Measurements from ENCODE around the gene CPT1B.

Gene CPT1B

GRCh38 chr22:50568626-50569025 lies 9.6 kb downstream of the CPT1B start:
- no peak for DNase-seq

- no peak for DNase-seq
Observed at GRCh38 chr22:50567721-50568252, 10.4 kb downstream of the CPT1B start.

- no peak for DNase-seq
Observed at GRCh38 chr22:50564289-50564688, 13.9 kb downstream of the CPT1B start.

- peak; percentile 55 for DNase-seq
Observed at GRCh38 chr22:50563413-50564160, 14.6 kb downstream of the CPT1B start.

GRCh38 chr22:50562523-50563412 lies 15.5 kb downstream of the CPT1B start, which contains the start of gene SYCE3:
Gene SYCE3 (minus strand): TSS chr22:50562919. CDS start chr22:50556405, 6,514 bp downstream.
- DNase-seq: peak; percentile 97

GRCh38 chr22:50561401-50562358 lies 16.5 kb downstream of the CPT1B start:
- no peak for DNase-seq

- no peak for DNase-seq
Observed at GRCh38 chr22:50560034-50560433, 18.2 kb downstream of the CPT1B start.

DNA sequence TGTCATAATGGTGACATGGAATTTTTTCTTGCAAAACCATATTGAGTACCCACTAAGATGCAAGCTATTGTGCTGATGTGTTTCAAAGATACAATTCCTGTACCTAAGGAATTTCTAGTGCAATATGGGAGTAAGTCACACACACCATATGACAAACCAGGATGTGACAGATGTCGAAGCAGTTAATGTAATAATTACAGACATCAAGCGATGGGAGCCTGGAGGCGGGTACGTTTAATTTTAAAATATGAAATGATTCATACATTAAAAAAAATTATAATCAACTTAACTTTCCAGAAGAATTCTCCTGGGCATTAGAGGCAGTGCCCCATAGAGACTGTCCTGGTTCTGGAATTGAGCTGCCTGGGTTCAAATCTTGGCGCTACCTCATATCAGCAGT lies 21.5 kb downstream of the CPT1B start:
- DNase-seq: no peak

GRCh38 chr22:50553310-50553709 lies 24.9 kb downstream of the CPT1B start:
- no peak for DNase-seq

DNA sequence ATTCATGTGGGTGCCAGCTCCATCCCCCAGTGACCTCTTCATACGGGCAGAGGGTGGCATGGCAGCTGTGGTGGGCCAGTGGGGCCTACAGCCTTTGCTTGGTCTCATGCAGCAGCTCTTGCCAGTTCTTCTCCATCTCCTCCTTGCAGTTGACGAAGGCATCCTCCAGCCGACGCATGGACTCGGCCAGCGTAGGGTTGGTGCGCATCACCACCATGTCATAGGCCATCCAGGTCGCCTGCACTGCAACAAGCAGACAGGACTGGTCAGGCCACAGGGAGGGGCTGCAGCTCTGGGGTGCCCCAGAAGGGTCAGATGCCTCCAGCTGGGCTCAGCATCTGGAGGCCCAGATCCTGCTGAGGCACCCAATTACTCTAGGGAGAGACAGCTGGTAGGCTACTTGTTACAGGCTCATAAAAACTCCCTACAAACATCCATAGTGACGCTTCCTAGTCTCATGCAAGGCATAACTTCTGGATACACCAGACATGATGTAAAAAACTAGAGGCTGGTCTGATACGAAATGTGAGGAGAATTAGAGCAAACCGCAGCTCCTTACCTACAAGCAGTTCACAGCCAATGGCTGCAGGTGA lies 27.0 kb downstream of the CPT1B start:
- DNase-seq: no peak

- no peak for DNase-seq
Observed at GRCh38 chr22:50550395-50550794, 27.8 kb downstream of the CPT1B start.

- DNase-seq: no peak
Observed at GRCh38 chr22:50548921-50549790, 29.1 kb downstream of the CPT1B start.

GRCh38 chr22:50548040-50548920 lies 29.9 kb downstream of the CPT1B start:
- DNase-seq: no peak

DNA sequence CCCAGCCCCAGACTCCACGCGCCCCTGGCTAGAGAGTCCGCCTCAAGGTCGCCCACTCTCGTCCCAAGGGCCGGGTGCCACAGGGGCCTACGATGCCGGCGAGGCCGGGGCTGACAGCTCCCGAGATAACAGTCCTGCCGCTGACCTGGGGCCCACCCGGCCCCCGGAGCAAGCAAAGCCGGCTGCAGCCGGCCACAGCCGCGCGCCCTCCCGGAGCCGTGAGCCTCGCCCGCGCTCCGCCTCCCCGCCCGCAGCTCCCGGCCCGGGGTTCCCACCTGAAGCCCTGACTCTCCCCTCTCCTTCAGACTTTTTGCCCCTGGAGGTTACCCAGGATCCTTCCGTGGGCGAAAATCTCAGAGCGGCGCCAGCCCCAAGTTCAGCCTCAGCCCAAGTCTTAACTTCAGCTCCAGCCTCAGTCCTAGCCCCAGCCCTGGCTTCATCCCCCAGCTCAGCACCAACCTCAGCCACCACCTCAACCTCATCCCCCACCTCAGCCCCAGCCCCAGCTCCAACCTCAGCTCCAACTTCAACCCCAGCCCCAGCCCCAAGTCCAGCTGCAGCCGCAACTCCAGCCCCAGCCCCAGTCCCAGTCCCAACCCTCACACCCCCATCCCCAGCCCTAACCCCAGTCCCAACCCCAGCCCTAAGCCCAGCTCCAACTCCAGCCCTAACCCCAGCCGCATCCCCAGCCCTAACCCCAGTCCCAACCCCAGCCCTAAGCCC lies 30.8 kb downstream of the CPT1B start:
- DNase-seq: no peak

DNA sequence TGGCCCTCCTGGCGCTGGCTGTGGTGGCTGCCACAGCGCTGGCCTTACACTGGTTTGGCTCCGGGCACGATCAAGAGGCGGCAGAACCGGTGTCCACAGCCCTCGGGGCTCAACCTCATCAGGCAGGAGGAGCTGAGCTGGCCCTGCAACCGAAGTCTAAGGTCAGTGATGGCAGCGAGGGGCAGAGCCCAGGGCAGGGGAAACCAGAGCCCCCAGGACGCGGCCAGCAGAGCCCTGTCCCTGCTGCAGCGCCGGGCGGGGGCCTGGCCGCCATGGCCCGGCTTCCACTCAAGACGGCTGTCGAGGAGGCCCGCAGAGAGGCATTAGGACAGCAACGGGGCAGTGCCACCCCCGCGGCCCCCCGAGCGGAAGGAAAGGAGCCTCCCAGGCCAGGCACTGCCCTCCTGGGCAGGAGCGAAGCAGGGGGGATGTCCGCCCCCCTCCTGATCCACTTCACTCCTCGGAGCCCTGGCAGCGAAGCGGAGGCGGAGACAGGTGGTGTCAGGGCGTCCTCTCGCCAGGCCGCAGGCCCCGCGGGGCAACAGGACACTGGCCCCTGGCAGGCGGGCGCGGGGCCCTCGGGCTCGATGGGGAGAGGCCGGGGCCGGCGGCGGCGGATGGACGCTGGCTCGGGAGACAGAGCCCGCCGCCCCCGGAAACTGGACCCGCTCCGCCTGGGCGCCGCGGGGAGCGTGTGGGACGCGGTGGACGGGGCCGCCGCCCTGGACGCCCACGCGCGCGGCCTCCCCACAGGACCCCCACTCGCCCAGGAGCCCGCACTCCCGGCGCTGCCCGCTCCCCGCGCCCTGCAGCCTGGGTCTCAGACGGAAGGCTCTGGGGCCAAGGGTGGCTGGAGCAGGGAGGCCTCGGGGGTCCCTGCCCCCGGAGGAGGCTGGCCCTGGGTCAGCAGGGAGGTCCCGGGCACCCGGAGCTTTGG lies 31.6 kb downstream of the CPT1B start:
- DNase-seq: no peak

DNA sequence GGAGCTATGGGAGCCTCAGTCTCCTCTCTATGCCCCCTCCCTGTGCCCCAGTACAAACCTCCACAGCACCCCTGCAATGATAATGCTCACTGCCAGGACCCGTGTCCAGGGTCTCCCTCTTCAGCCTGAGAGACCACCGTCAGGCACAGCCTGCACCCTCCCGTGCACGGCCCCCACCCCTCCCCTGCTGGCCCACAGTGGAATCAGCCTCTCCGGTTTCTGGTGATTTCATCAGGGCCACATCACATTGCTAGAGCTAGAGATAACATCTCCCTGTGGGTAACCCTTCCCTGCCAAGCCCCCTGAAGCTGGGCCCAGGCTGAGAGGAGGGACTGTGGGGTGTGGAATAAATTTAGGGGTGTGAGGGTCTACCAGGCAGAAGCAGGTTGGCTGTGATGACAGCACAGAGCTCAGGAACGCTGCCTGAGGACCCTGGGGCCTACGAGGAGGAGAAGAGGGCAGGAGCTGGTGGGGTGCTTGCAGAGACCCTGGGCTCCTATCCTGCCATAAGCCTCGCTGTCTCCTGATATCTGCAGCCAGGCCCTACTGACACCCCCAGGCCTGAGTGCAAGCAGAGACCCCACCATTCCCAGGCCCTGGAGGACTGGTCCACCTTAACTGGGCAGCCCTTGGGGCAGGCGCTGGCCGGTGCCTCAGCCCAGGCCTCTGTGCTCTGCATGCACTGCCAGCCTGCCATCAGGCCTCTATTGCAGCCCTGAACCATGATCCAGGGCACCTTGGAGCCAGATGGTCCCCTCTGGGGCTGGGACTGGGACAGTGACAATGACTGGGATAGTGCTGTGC lies 32.5 kb downstream of the CPT1B start, which contains the start of gene KLHDC7B:
KLHDC7B (plus strand) TSS at position 378 of the 804 bp plus-strand sequence; CDS start at position 723, 345 bp downstream.
- no peak for DNase-seq

DNA sequence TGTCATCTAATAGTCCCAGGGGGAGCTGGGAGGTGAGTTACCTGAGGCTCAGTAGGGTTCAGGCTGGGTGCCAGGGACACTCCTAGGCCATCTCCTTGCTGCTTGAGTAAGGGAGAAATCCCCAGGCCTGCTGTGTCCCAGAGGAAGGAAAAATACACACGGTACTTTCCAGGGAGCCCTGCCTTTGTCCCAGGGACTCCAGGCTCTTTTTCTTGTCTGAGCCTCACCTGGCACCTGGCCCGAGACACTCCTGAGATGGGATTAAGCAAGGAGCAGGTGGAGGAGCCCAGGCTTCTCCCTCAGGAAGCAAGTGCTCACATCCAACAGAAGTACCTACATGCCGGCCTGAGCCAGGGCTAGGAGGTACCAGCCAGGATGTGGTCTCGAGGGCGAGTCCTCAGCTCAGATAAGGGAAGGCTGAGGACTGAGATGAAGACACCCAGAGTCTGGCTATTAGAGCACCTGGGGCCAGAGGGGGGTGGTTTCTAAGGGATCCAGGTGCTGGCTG lies 33.4 kb downstream of the CPT1B start:
- DNase-seq: no peak

Data from midbrain (tissue), 1 donor.